ENCODE data around the gene MED8. TPM values are rescaled to one million over a fixed set of nuclear protein-coding genes. Genes with fewer than 3 reads are reported as not detected.

MED8 gene
- total and polyA plus RNA-seq, 2 of the 13 experiments (the other 11 are each of a cell fraction or from before 2014, with no cell fraction given), result 16.9 to 77.4 TPM

- TF ChIP-seq PATZ1 (CRISPR knock-in tag; IDR thresholded peaks at IDR 0.05) (0 out of 2 replicates have a peak, but pooled peaks have one; percentile 20), HNF1B (CRISPR knock-in tag; IDR thresholded peaks at IDR 0.05) (no peak), CSRNP1 (CRISPR knock-in tag; IDR thresholded peaks at IDR 0.05) (no peak), ZNF121 (CRISPR knock-in tag; IDR thresholded peaks at IDR 0.05) (no peak), TOE1 (CRISPR knock-in tag; IDR thresholded peaks at IDR 0.05) (no peak), PAF1 (CRISPR knock-in tag; IDR thresholded peaks at IDR 0.05) (no peak), PHF21A (CRISPR knock-in tag; IDR thresholded peaks at IDR 0.05) (peak; percentile 71; the same call in 1 of the 2 replicates), MED13 (CRISPR knock-in tag; IDR thresholded peaks at IDR 0.05) (0 out of 2 replicates have a peak, but pooled peaks have one; percentile 33), CCAR2 (optimal IDR thresholded peaks at IDR 0.05; ENCODE audit: low read depth, low read length) (no peak), RARA (CRISPR knock-in tag; IDR thresholded peaks at IDR 0.05) (peak; percentile 51; the same call in 1 of the 2 replicates), RFXAP (CRISPR knock-in tag; IDR thresholded peaks at IDR 0.05; ENCODE audit: borderline replicate concordance) (0 out of 2 replicates have a peak, but pooled peaks have one; percentile 22), CEBPB (IDR thresholded peaks at IDR 0.05; ENCODE audit: borderline replicate concordance, low read depth, low read length) (peak; percentile 91), BRD4 (CRISPR knock-in tag; IDR thresholded peaks at IDR 0.05) (no peak), XBP1 (CRISPR knock-in tag; IDR thresholded peaks at IDR 0.05) (no peak), HNRNPK (IDR thresholded peaks at IDR 0.05; ENCODE audit: low read depth, low read length, poor library complexity, severe bottlenecking) (no peak), ATF7 (IDR thresholded peaks at IDR 0.05) (no peak), ATF7 (CRISPR knock-in tag; IDR thresholded peaks at IDR 0.05) (no peak), SOX5 (CRISPR knock-in tag; IDR thresholded peaks at IDR 0.05; ENCODE audit: borderline replicate concordance) (0 out of 2 replicates have a peak, but pooled peaks have one; percentile 18), IRF2 (CRISPR knock-in tag; IDR thresholded peaks at IDR 0.05) (no peak)
Observed at GRCh38 chr1:43340559-43340958, 49.0 kb downstream of the MED8 start (continued).

Measured in HepG2 (cell line).